Stimulated activated CD4-positive, alpha-beta T cell treated with anti-CD3 and anti-CD28 coated beads, TNF-alpha, amount 100 ng/mL, for 48 hours (primary cell): ENCODE data around the gene TCAP.
"Not testable (repeated sequence)": the region's sequence is repeated elsewhere in the genome, so short reads cannot be mapped to it uniquely, and the experiment has no call there.

Experiments
- DNase-seq, 3 donors: peaks; one replicate each; pipeline ENCODE4 v3.0.0-alpha.2; 2020; ENCODE audit warnings: low read depth in 3 of 3

TCAP gene

GRCh38 chr17:39704821-39705551, 39.8 kb downstream of the TCAP start:
- no peak for DNase-seq

DNA sequence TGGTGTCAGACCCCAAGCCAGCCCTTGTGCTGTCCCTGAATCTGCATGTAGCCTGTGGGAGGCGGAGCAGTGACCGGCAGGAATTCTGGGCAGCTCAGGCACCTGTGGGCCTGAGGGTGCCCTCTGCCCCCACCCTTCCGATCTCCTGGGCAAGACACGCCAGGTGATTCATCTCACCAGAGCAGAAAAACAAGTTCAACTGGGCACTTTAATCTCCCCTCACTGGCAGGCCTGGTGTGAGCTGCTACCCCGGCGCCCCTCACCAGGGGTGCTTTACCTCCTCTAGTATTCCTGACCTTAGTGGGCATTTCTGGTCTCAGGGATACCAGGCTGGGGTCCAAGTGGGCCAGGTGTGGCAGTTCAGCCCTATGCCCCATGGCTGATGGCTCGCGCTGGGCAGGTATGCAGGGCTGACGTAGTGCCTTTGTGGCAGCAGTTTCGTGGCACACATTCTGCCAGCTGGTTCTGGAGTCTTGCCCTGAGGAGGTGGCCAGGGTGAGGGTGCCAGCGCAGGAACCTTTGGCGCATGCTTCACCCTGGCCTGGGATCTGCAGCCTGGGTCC, 40.7 kb downstream of the TCAP start:
- DNase-seq: no peak

DNA sequence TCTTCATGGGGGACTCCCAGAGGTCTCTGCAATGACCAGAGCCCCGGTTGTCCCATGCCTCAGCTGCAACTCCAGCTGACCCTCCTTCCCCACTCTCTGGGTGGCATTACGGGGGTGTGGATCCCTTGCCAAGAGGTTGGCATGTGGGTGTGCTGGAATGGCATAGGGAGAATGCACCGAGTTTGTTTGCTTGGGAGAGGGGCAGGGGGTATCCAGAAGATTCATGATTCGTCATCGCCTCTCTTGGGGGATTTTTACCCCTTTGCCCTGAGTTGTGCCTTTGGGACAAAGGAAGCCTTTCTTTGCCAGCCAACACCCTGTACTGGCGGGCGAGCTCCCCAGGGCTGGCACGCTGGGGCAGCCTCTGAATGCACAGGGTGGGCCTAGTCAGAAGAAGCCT, 41.2 kb downstream of the TCAP start:
- DNase-seq: no peak

DNA sequence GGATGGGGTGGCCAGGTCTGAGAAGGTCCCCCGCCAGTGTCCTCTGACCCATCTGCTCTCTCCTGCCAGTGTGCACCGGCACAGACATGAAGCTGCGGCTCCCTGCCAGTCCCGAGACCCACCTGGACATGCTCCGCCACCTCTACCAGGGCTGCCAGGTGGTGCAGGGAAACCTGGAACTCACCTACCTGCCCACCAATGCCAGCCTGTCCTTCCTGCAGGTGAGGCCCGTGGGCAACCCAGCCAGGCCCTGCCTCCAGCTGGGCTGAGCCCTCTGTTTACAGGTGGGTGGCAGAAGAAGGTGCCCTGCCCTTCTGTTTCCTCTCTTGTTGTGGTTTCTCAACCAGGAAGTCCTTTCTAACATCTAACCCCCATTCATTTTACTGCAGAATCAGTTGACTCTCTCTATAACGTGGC, 41.8 kb downstream of the TCAP start:
- no peak for DNase-seq

GRCh38 chr17:39709319-39709997, 44.3 kb downstream of the TCAP start:
- no peak for DNase-seq

DNA sequence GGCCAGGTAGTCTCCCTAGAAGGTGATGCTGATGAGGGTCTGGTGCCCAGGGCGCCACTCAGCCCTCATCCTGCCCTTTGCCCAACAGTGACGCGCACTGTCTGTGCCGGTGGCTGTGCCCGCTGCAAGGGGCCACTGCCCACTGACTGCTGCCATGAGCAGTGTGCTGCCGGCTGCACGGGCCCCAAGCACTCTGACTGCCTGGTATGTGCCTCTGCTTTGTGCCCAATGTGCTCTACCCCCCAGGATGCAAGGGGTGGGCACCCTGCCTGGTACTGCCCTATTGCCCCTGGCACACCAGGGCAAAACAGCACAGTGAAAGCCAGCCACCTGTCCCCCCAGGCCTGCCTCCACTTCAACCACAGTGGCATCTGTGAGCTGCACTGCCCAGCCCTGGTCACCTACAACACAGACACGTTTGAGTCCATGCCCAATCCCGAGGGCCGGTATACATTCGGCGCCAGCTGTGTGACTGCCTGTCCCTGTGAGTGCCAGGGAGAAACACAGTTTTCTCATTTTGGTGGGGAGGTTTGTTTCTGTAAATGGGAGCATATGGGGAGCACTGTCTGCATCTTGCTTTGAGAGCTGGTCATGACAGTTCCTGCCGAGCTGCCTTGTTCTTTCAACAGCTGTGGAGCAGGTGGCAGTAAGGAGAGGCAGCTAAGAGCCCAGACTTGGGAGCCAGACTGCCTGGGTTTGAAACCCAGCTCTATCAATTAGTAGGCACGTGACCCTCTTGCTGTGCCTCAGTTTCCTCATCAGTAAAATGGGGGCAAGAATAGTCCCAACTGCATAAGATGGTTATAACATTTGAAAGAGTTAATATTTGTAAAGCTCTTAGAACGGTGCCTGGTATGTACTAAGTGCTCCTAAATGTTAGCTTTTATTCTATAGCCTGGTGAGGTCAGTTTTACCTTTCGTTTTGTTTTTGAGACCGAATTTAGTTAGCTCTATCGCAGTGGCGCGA, 45.1 kb downstream of the TCAP start:
- DNase-seq: no peak

DNA sequence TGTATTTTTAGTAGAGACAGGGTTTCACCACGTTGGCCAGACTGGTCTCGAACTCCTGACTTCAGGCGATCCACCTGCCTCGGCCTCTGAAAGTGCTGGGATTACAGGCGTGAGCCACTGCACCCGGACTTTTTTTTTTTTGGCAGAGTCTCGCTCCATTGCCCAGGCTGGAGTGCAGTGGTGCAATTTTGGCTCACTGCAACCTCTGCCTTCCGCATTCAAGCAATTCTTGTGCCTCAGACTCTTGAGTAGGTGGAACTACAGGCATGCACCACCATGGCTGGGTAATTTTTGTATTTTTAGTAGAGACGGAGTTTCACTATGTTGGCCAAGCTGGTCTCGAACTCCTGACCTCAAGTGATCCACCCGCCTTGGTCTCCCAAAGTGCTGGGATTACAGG, 45.9 kb downstream of the TCAP start:
- DNase-seq: not testable (repeated sequence)

GRCh38 chr17:39711851-39712250, 46.7 kb downstream of the TCAP start:
- no peak for DNase-seq

GRCh38 chr17:39714234-39714633, 49.1 kb downstream of the TCAP start:
- DNase-seq: no peak

- DNase-seq: no peak
Measured at GRCh38 chr17:39715375-39716072, 50.4 kb downstream of the TCAP start.
